PC-9 (cell line): Measurements from ENCODE around the gene MAP4K4. TPM values are rescaled to one million over a fixed set of nuclear protein-coding genes. Genes with fewer than 3 reads are reported as not detected.
A peak's percentile ranks its signal among the peaks of the same experiment; 100 is the strongest.

Experiments
- BruUV-seq: library from RNA; stranded (reverse); fragments of 400-500 nt; replicated peaks from 2 replicates; lab custom pipeline; 2021; lab: Mats Ljungman, UMichigan
- CTCF ChIA-PET: fragments of 300-600 bp; sonication (Branson Sonifier 250); formaldehyde crosslinking; loops from one replicate; lab custom pipeline; 2022; ENCODE audit warnings: antibody characterized with exemption; lab: Charles Lee
- POLR2A ChIA-PET: fragments of 300-600 bp; sonication (Branson Sonifier 250); formaldehyde crosslinking; loops from one replicate; lab custom pipeline; 2022; ENCODE audit warnings: antibody characterized with exemption; ENCODE audit not compliant: unreplicated experiment; lab: Charles Lee
- DNase-seq, 2 experiments: peaks; one replicate each; pipeline versions ENCODE4 v3.0.0 to v3.0.0-alpha.2; 2015 to 2022; ENCODE audit warnings: mixed read lengths in 1 of 2
- H2AFZ ChIP-seq: fragments of 200-600 bp; sonication (generic); 2 replicates; pipeline ENCODE4 v1.8.1; 2017; ENCODE audit warnings: antibody characterized with exemption
- H3F3A ChIP-seq: fragments of 200-600 bp; sonication (generic); 2 replicates; pipeline ENCODE4 v1.8.1; 2017; ENCODE audit warnings: antibody characterized with exemption, mild to moderate bottlenecking, low read depth; ENCODE audit not compliant: insufficient read depth
- H3K27ac ChIP-seq: fragments of 200-600 bp; sonication (generic); 2 replicates; pipeline ENCODE4 v1.6.1; 2016; ENCODE audit warnings: mixed run types
- H3K27me3 ChIP-seq: fragments of 200-600 bp; sonication (generic); 2 replicates; pipeline ENCODE4 v1.6.1; 2016; ENCODE audit warnings: low read depth, mixed run types; ENCODE audit not compliant: insufficient read depth
- H3K36me3 ChIP-seq: fragments of 200-600 bp; sonication (generic); 2 replicates; pipeline ENCODE4 v1.6.1; 2016; ENCODE audit warnings: low read depth, mixed run types
- H3K4me1 ChIP-seq: fragments of 200-600 bp; sonication (generic); replicated peaks from 2 replicates; pipeline ENCODE4 v1.6.1; 2016; ENCODE audit warnings: mixed run types; ENCODE audit not compliant: insufficient read depth
- H3K4me2 ChIP-seq: fragments of 200-600 bp; sonication (generic); 2 replicates; pipeline ENCODE4 v1.6.1; 2017; ENCODE audit warnings: mixed run types
- H3K4me3 ChIP-seq: fragments of 200-600 bp; sonication (generic); 2 replicates; pipeline ENCODE4 v1.6.1; 2016; ENCODE audit warnings: mixed run types
- H3K79me2 ChIP-seq: fragments of 200-600 bp; sonication (generic); 2 replicates; pipeline ENCODE4 v1.6.1; 2017; ENCODE audit warnings: low read depth, mixed run types
- H3K9me2 ChIP-seq: fragments of 200-600 bp; sonication (generic); 2 replicates; pipeline ENCODE4 v1.8.1; 2017; ENCODE audit warnings: mild to moderate bottlenecking; ENCODE audit not compliant: insufficient read depth
- H3K9me3 ChIP-seq: fragments of 200-600 bp; sonication (generic); 2 replicates; pipeline ENCODE4 v1.8.1; 2016; ENCODE audit warnings: low read depth; ENCODE audit not compliant: insufficient read depth
- H4K20me1 ChIP-seq: fragments of 200-600 bp; sonication (generic); 2 replicates; pipeline ENCODE4 v1.8.1; 2017; ENCODE audit not compliant: insufficient read depth
- CTCF ChIP-seq: fragments of 200-600 bp; sonication (generic); conservative IDR thresholded peaks from 2 replicates; pipeline ENCODE4 v1.6.1; 2017; ENCODE audit warnings: mixed run types, antibody characterized with exemption, mild to moderate bottlenecking, moderate library complexity
- EZH2 ChIP-seq: fragments of 200-600 bp; sonication (generic); IDR thresholded peaks from 2 replicates; pipeline ENCODE4 v1.8.0; 2017; ENCODE audit warnings: antibody characterized with exemption, low read depth
- intact Hi-C: fragments of 100-400 bp; cut with micrococcal nuclease; formaldehyde crosslinking; loops from one replicate; pipeline ENCODE4 v1.10.0; 2022; ENCODE audit not compliant: unreplicated experiment
- total RNA-seq: library from RNA; stranded (reverse); gene quantifications from 2 replicates; pipeline ENCODE4 v1.2.3, GENCODE V29; 2021

The MAP4K4 gene
- total RNA-seq, 1 experiment from 2014 or later, result 129 TPM

- peaks cover 34% of the 10 kb centered on the region for H3K79me2 ChIP-seq
- CTCF ChIA-PET, result interaction anchor here (0.6 to 0.7 kb wide), 5 partner anchors 22 to 1539 kb away, joined by 3 to 5 read pairs (median 3); no protein-coding TSS in a partner anchor
- H3K36me3 ChIP-seq, result peaks cover 9% of the 10 kb centered on the region; the same call in 1 of the 2 replicates
- peak overlapping the region; percentile 47 for H3K27ac ChIP-seq
- H3K9me2 ChIP-seq, result no peaks in the 10 kb centered on the region
- H3K4me2 ChIP-seq, result peak overlapping the region; percentile 68
- H2AFZ ChIP-seq, result peak overlapping the region; percentile 70; the same call in 1 of the 2 replicates
- POLR2A ChIA-PET, result interaction anchor here (0.6 to 1.0 kb wide), 5 partner anchors 61 to 277 kb away, joined by 3 to 6 read pairs (median 4); no protein-coding TSS in a partner anchor
- peaks cover 17% of the 10 kb centered on the region for H4K20me1 ChIP-seq
- DNase-seq, result no peak
- H3K9me3 ChIP-seq, result no peaks in the 10 kb centered on the region
- peaks cover 19% of the 10 kb centered on the region; the same call in 1 of the 2 replicates for H3F3A ChIP-seq
- TF ChIP-seq CTCF, result no peak
- no peak for TF ChIP-seq EZH2
- BruUV-seq, result TSS peak; percentile 82
- H3K4me3 ChIP-seq, result peak overlapping the region; percentile 58; the same call in 1 of the 2 replicates
- intact Hi-C loops, result loop anchor here (1.0 to 10.0 kb wide), 5 partner anchors 66 to 359 kb away; no protein-coding TSS in a partner anchor
- H3K4me1 ChIP-seq, result peaks cover 15% of the 10 kb centered on the region
- no peaks in the 10 kb centered on the region for H3K27me3 ChIP-seq
Measured at GRCh38 chr2:101696272-101697123, 1.0 kb upstream of the MAP4K4 start.

DNA sequence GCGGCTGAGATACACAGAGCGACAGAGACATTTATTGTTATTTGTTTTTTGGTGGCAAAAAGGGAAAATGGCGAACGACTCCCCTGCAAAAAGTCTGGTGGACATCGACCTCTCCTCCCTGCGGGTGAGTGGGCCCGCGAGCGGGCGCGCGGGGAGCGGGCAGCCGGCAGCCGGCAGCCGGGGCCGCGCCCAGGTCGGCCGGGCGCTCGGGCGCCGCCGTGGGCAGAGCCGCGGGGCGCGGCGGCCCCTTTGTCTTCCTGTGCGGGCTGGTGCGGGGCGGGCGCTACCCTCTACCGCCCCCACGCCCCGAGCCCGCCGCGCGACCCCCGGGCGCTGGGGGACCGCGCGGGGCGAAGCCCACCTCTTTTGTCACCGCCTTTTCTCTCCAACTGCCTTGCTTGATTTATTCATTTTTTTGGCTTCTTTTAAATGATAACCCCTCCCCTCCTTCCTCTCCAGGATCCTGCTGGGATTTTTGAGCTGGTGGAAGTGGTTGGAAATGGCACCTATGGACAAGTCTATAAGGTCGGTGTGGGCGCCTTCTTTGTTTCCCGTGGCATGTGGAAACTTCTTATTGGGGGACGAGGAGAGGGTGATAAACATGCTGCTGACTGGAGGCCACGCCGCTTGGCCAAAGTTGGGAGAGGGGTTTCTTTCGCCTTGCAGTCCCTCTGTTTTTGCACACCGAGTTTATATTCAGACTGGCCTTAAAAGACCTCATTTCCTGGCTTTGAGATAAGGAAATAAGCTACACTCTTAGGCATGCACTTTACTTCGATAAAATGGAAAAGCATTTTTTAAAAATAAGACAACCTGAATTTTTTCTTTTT lies 722 bp downstream of the MAP4K4 start:
- TF ChIP-seq EZH2, result no peak
- no peak for TF ChIP-seq CTCF
- Histone ChIP-seq H3K27me3 (no peaks in the 10 kb centered on the region), H3K4me1 (peaks cover 27% of the 10 kb centered on the region), H3K9me2 (no peaks in the 10 kb centered on the region), H3K4me3 (peak overlapping the region; percentile 96), H3K9me3 (no peaks in the 10 kb centered on the region), H3K79me2 (peaks cover 52% of the 10 kb centered on the region), H3F3A (peaks cover 21% of the 10 kb centered on the region; the same call in 1 of the 2 replicates), H3K36me3 (peaks cover 22% of the 10 kb centered on the region), H3K27ac (peak overlapping the region; percentile 59), H3K4me2 (peak overlapping the region; percentile 98), H4K20me1 (peaks cover 23% of the 10 kb centered on the region), H2AFZ (0 out of 2 replicates have a peak overlapping the region, but pooled peaks have one; percentile 36)
- CTCF ChIA-PET, result interaction anchor here (0.7 to 1.1 kb wide), 3 partner anchors 72 to 178 kb away, joined by 3 to 25 read pairs (median 4); no protein-coding TSS in a partner anchor
- peak in 1 of 2 experiments; percentile 20 for DNase-seq
- POLR2A ChIA-PET, result interaction anchor here (0.5 to 1.0 kb wide), 6 partner anchors 56 to 964 kb away, joined by 3 read pairs; partner anchors contain the start of gene RNF149
- intact Hi-C loops, result loop anchor here (1.0 to 10.0 kb wide), 4 partner anchors 69 to 361 kb away; partner anchors contain the start of gene CREG2
- BruUV-seq, result no TSS peak
